ENCODE data around the gene CD80. TPM values are rescaled to one million over a fixed set of nuclear protein-coding genes. Genes with fewer than 3 reads are reported as not detected.

CD80 gene
- total and polyA plus RNA-seq, 10 of the 15 experiments (the other 5 are each of a cell fraction or from before 2014, with no cell fraction given) = 41.4 to 137 (median 58.1) TPM

- TF ChIP-seq ZBTB40 (IDR thresholded peaks at IDR 0.05; ENCODE audit: borderline replicate concordance) = no peak
- no peak for TF ChIP-seq EP300 (IDR thresholded peaks at IDR 0.05; ENCODE audit: borderline replicate concordance in 1 of 2, control insufficient read depth in 1 of 2, low read depth in 2 of 2, low read length in 2 of 2)
- TF ChIP-seq TCF7 (IDR thresholded peaks at IDR 0.05; ENCODE audit: borderline replicate concordance) = no peak
- peak; percentile 39; the same call in 1 of the 2 replicates for TF ChIP-seq RUNX3 (IDR thresholded peaks at IDR 0.05; ENCODE audit: low read length)
- 0 out of 2 replicates have a peak, but pooled peaks have one; percentile 20 for TF ChIP-seq ZNF592 (IDR thresholded peaks at IDR 0.05)
- no peak for TF ChIP-seq LARP7 (IDR thresholded peaks at IDR 0.05)
- TF ChIP-seq POLR2AphosphoS2 (IDR thresholded peaks at IDR 0.05; ENCODE audit: low read depth, low read length) = no peak
- no peak for TF ChIP-seq EED (IDR thresholded peaks at IDR 0.05; ENCODE audit: low read depth)
- TF ChIP-seq ZNF687 (IDR thresholded peaks at IDR 0.05) = 0 out of 2 replicates have a peak, but pooled peaks have one; percentile 13
- no peak for TF ChIP-seq GABPA (IDR thresholded peaks at IDR 0.05; ENCODE audit: low read depth)
- no peak for TF ChIP-seq E2F8 (IDR thresholded peaks at IDR 0.05; ENCODE audit: low read depth, partially characterized antibody)
- TF ChIP-seq MTA3 (IDR thresholded peaks at IDR 0.05; ENCODE audit: borderline replicate concordance, low read length) = 0 out of 2 replicates have a peak, but pooled peaks have one; percentile 14
- no peak for TF ChIP-seq BMI1 (IDR thresholded peaks at IDR 0.05; ENCODE audit: borderline replicate concordance)
- peak; percentile 61; the same call in 1 of the 3 replicates for TF ChIP-seq POU2F2 (IDR thresholded peaks at IDR 0.05; ENCODE audit: borderline replicate concordance, low read depth, low read length)
- TF ChIP-seq NFIC (IDR thresholded peaks at IDR 0.05; ENCODE audit: low read depth, low read length) = peak; percentile 60; the same call in 1 of the 2 replicates
Measured at GRCh38 chr3:119538772-119539171, 20.6 kb downstream of the CD80 start (continued).
